Type B pancreatic cell (in vitro differentiated cells): ENCODE data around the gene NKIRAS1. TPM values are rescaled to one million over a fixed set of nuclear protein-coding genes. Genes with fewer than 3 reads are reported as not detected.
"Not testable (repeated sequence)": the region's sequence is repeated elsewhere in the genome, so short reads cannot be mapped to it uniquely, and the experiment has no call there.

Experiments
- DNase-seq: peaks from one replicate; pipeline ENCODE4 v3.0.0; 2021; ENCODE audit warnings: mixed read lengths; ENCODE audit not compliant: unreplicated experiment; ENCODE audit errors: extremely low spot score
- H3K27ac Mint-ChIP-seq: 2 replicates; pipeline ENCODE4 v1.8.0; 2021; ENCODE audit warnings: mild to moderate bottlenecking, mixed read lengths
- H3K27me3 Mint-ChIP-seq: 2 replicates; pipeline ENCODE4 v1.8.0; 2021; ENCODE audit warnings: mixed read lengths
- H3K36me3 Mint-ChIP-seq: 2 replicates; pipeline ENCODE4 v1.8.0; 2021; ENCODE audit warnings: mixed read lengths
- H3K4me1 Mint-ChIP-seq: one replicate; pipeline ENCODE4 v1.8.0; 2021; ENCODE audit warnings: mixed read lengths; ENCODE audit not compliant: unreplicated experiment
- H3K4me3 Mint-ChIP-seq: 2 replicates; pipeline ENCODE4 v1.8.0; 2021; ENCODE audit warnings: mild to moderate bottlenecking, mixed read lengths
- H3K9me3 Mint-ChIP-seq: 2 replicates; pipeline ENCODE4 v1.8.0; 2021; ENCODE audit warnings: mixed read lengths
- total RNA-seq: library from RNA; stranded (reverse); gene quantifications from 2 replicates; pipeline ENCODE4 v1.2.1, GENCODE V29; 2021; ENCODE audit warnings: low replicate concordance
- TF ChIP-seq, protein P1 (sequence below): fragments of 200-600 bp; sonication (generic); conservative IDR thresholded peaks from 2 replicates; pipeline ENCODE4 v1.5.0; 2021; ENCODE audit warnings: antibody characterized with exemption, mild to moderate bottlenecking

NKIRAS1 gene
- total RNA-seq, 1 donor from 2014 or later = 10.8 TPM

DNA sequence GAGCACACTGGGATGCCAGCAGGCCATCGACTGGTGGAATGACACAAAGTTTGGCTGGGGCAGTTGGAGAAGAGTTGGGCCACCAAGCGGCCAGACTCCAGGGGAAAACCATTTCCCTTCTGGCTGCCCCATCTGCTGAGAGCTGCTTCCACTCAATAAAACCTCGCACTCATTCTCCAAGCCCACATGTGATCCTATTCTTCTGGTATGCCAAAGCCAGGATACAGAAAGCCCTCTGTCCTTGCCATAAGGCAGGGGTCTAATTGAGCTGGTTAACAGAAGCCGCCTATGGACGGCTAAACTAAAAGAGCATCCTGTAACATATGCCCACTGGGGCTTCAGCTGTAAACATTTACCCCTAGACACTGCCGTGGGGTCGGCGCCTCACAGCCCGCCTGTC, 55.1 kb downstream of the NKIRAS1 start:
- Mint-ChIP-seq H3K27me3 (no peaks in the 10 kb centered on the region), H3K4me3 (no peak overlapping the region), H3K4me1 (peaks cover 68% of the 10 kb centered on the region), H3K9me3 (no peaks in the 10 kb centered on the region), H3K27ac (no peak overlapping the region), H3K36me3 (peaks cover 20% of the 10 kb centered on the region)
- TF ChIP-seq, protein P1, sequence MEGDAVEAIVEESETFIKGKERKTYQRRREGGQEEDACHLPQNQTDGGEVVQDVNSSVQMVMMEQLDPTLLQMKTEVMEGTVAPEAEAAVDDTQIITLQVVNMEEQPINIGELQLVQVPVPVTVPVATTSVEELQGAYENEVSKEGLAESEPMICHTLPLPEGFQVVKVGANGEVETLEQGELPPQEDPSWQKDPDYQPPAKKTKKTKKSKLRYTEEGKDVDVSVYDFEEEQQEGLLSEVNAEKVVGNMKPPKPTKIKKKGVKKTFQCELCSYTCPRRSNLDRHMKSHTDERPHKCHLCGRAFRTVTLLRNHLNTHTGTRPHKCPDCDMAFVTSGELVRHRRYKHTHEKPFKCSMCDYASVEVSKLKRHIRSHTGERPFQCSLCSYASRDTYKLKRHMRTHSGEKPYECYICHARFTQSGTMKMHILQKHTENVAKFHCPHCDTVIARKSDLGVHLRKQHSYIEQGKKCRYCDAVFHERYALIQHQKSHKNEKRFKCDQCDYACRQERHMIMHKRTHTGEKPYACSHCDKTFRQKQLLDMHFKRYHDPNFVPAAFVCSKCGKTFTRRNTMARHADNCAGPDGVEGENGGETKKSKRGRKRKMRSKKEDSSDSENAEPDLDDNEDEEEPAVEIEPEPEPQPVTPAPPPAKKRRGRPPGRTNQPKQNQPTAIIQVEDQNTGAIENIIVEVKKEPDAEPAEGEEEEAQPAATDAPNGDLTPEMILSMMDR = no peak
- no peak for DNase-seq

DNA sequence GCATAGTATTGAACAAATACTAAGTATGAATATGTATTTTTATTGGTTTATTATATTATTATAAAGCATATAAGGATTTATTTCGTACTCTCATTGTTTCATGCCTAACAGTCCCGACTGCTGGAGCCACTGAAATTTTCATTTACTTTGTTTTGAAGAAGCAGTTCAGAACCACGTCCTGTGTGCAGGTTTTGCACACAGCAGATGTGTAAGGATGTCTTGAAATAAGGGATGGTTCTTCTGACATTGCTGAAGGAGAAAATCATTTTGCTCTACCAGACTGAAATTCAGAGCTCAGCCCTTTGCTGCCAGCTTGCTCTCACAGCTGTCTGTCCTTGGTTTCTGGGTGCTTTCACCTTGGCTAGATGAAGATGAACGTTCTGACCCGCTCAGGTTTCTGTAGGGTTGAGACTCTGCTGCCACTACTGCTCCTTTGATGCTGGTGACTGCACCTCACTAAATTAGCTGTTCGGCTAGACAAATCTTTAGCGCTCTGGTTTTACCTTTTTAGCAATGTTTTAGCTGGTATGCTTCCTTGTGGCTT, 56.9 kb downstream of the NKIRAS1 start:
- H3K27me3 Mint-ChIP-seq = no peaks in the 10 kb centered on the region
- TF ChIP-seq, protein P1 = no peak
- peaks cover 55% of the 10 kb centered on the region for H3K4me1 Mint-ChIP-seq
- no peak for DNase-seq
- H3K4me3 Mint-ChIP-seq = no peak overlapping the region
- H3K27ac Mint-ChIP-seq = no peak overlapping the region
- peaks cover 20% of the 10 kb centered on the region for H3K36me3 Mint-ChIP-seq
- no peaks in the 10 kb centered on the region for H3K9me3 Mint-ChIP-seq

DNA sequence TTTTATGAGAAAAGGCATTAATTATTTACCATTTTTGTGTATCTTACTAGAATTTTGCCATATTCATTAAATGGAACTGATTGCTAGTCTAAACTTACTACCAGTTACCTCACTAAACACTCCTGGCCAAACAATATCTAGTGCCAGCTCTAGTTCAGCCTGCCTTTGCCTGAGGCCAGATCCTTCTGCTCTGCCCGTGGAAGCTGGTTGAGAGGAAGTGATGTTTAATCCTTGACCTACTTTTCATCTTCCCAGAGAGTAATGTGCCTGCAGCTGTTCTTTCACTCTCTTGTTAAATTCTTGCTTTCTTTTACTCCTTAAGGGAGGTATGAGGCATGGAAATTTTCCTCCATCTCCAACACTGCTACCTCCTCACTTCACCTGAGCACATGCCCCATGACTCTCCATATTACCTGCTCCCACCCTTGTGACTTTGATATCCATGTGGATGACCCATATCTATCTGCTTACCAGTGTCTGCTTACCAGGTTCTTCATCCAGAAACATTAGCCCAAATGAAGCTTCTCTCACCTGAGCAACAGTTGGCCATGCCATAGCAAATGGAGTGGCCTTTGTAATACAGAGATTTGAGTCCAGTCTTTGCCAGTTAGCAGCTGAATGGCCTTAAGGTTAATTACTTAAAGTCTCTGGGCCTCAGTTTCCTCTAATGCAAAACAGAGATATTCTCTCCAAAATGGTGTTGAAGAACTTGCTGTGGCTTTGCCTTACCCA, 57.6 kb downstream of the NKIRAS1 start:
- no peak for DNase-seq
- H3K27me3 Mint-ChIP-seq = no peaks in the 10 kb centered on the region
- TF ChIP-seq, protein P1 = no peak
- peaks cover 48% of the 10 kb centered on the region for H3K4me1 Mint-ChIP-seq
- no peak overlapping the region for H3K27ac Mint-ChIP-seq
- no peaks in the 10 kb centered on the region for H3K9me3 Mint-ChIP-seq
- H3K4me3 Mint-ChIP-seq = peak overlapping the region; percentile 2
- H3K36me3 Mint-ChIP-seq = peaks cover 19% of the 10 kb centered on the region

- TF ChIP-seq, protein P1 = no peak
- peaks cover 17% of the 10 kb centered on the region for H3K36me3 Mint-ChIP-seq
- peaks cover 5% of the 10 kb centered on the region for H3K9me3 Mint-ChIP-seq
- H3K27me3 Mint-ChIP-seq = no peaks in the 10 kb centered on the region
- peaks cover 32% of the 10 kb centered on the region for H3K4me1 Mint-ChIP-seq
- peak overlapping the region; percentile 2 for H3K4me3 Mint-ChIP-seq
- H3K27ac Mint-ChIP-seq = no peak overlapping the region
- DNase-seq = no peak
Observed at GRCh38 chr3:23856286-23856685, 60.5 kb downstream of the NKIRAS1 start.

GRCh38 chr3:23849462-23849861, 67.3 kb downstream of the NKIRAS1 start:
- not testable (repeated sequence) for DNase-seq, H3K27ac Mint-ChIP-seq, H3K27me3 Mint-ChIP-seq, H3K4me1 Mint-ChIP-seq, H3K4me3 Mint-ChIP-seq, H3K9me3 Mint-ChIP-seq
- peaks cover 18% of the 10 kb centered on the region for H3K36me3 Mint-ChIP-seq
